ENCODE measurements around the gene MAPKAPK5. TPM values are rescaled to one million over a fixed set of nuclear protein-coding genes. Genes with fewer than 3 reads are reported as not detected.

Gene MAPKAPK5
- total RNA-seq, 1 donor from 2014 or later: 70.8 TPM

DNA sequence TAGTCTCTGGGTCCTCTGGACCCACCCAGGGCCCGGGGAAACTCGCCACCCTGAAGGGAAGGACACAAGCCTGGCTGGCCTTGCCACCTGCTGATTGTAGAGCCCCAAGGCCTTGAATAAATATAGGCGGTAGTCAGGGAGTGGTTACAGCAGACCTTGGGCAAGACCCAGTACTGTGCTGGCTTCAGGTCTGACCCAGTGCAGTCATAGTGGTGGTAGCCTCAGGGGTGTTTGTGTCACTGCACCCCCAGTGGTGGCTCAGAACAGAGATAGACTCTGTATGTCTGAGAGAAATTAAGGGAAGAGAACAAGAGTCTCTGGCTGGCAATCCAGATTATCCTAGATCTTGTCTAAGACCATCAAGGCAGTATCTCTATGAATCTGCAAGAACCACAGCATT is 63.5 kb downstream of the MAPKAPK5 start:
- no peaks in the 10 kb centered on the region for H3K36me3 ChIP-seq
- H3K4me1 ChIP-seq: no peaks in the 10 kb centered on the region
- H3K9me3 ChIP-seq (ENCODE audit: low read depth): no peaks in the 10 kb centered on the region
- Mint-ChIP-seq H3K27me3 (ENCODE audit: insufficient read depth, low read depth) (no peaks in the 10 kb centered on the region), H3K36me3 (peaks cover 15% of the 10 kb centered on the region), H3K4me1 (no peaks in the 10 kb centered on the region), H3K4me3 (no peak overlapping the region), H3K27ac (no peak overlapping the region), H3K9me3 (peaks cover 27% of the 10 kb centered on the region)
- no peak for TF ChIP-seq EZH2 (IDR thresholded peaks at IDR 0.05)
- no peak for TF ChIP-seq EZH2phosphoT487 (IDR thresholded peaks at IDR 0.05)
- H3K79me2 ChIP-seq (ENCODE audit: low read depth): no peaks in the 10 kb centered on the region
- H3K4me2 ChIP-seq: no peak overlapping the region
- no peak overlapping the region for H3K27ac ChIP-seq
- H3K27me3 ChIP-seq: no peaks in the 10 kb centered on the region
- DNase-seq (ENCODE audit: low spot score): no peak
- H3K9ac ChIP-seq: no peak overlapping the region
- H4K20me1 ChIP-seq (ENCODE audit: low read depth): no peaks in the 10 kb centered on the region
- no peak overlapping the region for H3K4me3 ChIP-seq
- H2AFZ ChIP-seq (replicated peaks): no peak overlapping the region
- H3F3A ChIP-seq (ENCODE audit: low read depth): no peaks in the 10 kb centered on the region

DNA sequence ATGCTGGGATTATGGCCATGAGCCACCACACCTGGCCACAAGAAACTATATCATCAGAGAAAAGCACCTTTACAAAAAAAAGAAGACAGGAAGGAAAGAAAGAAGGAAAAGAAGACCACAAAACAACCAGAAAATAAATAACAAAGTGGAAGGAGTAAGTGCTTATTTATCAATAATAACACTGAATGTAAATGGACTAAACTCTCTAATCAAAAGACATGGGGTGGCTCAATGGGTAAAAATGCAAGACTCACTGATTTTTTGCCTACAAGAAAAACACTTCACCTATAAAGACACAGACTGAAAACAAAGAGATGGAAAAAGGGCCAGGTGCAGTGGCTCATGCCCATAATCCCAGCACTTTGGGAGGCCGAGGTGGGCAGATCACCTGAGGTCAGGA is 65.7 kb downstream of the MAPKAPK5 start:
- H4K20me1 ChIP-seq (ENCODE audit: low read depth): no peaks in the 10 kb centered on the region
- TF ChIP-seq EZH2phosphoT487 (IDR thresholded peaks at IDR 0.05): no peak
- TF ChIP-seq, protein P1, sequence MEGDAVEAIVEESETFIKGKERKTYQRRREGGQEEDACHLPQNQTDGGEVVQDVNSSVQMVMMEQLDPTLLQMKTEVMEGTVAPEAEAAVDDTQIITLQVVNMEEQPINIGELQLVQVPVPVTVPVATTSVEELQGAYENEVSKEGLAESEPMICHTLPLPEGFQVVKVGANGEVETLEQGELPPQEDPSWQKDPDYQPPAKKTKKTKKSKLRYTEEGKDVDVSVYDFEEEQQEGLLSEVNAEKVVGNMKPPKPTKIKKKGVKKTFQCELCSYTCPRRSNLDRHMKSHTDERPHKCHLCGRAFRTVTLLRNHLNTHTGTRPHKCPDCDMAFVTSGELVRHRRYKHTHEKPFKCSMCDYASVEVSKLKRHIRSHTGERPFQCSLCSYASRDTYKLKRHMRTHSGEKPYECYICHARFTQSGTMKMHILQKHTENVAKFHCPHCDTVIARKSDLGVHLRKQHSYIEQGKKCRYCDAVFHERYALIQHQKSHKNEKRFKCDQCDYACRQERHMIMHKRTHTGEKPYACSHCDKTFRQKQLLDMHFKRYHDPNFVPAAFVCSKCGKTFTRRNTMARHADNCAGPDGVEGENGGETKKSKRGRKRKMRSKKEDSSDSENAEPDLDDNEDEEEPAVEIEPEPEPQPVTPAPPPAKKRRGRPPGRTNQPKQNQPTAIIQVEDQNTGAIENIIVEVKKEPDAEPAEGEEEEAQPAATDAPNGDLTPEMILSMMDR (IDR thresholded peaks at IDR 0.05): no peak
- TF ChIP-seq EZH2 (IDR thresholded peaks at IDR 0.05): no peak
- no peaks in the 10 kb centered on the region for H3K4me1 ChIP-seq
- DNase-seq (ENCODE audit: low spot score): no peak
- Mint-ChIP-seq H3K9me3 (peaks cover 27% of the 10 kb centered on the region), H3K27ac (no peak overlapping the region), H3K4me1 (no peaks in the 10 kb centered on the region), H3K4me3 (no peak overlapping the region), H3K27me3 (ENCODE audit: insufficient read depth, low read depth) (no peaks in the 10 kb centered on the region), H3K36me3 (peaks cover 12% of the 10 kb centered on the region)
- H3K27ac ChIP-seq: no peak overlapping the region
- no peaks in the 10 kb centered on the region for H3F3A ChIP-seq (ENCODE audit: low read depth)
- H3K27me3 ChIP-seq: no peaks in the 10 kb centered on the region
- no peaks in the 10 kb centered on the region for H3K36me3 ChIP-seq
- H3K4me2 ChIP-seq: no peak overlapping the region
- H2AFZ ChIP-seq (replicated peaks): no peak overlapping the region
- H3K4me3 ChIP-seq: no peak overlapping the region
- no peaks in the 10 kb centered on the region for H3K9me3 ChIP-seq (ENCODE audit: low read depth)
- no peaks in the 10 kb centered on the region for H3K79me2 ChIP-seq (ENCODE audit: low read depth)
- H3K9ac ChIP-seq: no peak overlapping the region

DNA sequence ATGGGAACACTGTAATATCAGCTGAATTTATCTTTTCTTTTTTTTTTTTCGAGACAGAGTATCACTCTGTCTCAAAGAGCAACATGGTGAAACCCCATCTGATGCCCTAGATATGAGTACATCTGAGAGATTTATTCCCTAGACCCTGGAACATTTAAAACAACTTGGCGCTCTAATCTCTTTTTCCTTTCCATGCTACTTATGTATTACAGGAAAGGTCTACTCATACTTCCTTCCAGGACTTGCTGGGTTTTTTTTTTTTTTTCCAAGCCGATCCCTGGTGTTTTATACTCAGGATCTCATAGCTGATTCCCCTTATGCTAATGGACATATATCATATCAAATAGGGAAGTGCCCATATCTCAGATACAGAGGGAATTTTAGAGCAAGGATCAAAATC is 83.1 kb downstream of the MAPKAPK5 start:
- no peaks in the 10 kb centered on the region for H3K9me3 Mint-ChIP-seq
- Histone ChIP-seq H3K4me2 (no peak overlapping the region), H3K9me3 (ENCODE audit: low read depth) (no peaks in the 10 kb centered on the region), H3F3A (ENCODE audit: low read depth) (no peaks in the 10 kb centered on the region), H3K9ac (no peak overlapping the region), H3K27me3 (no peaks in the 10 kb centered on the region), H4K20me1 (ENCODE audit: low read depth) (no peaks in the 10 kb centered on the region), H3K4me3 (no peak overlapping the region), H3K4me1 (no peaks in the 10 kb centered on the region), H3K79me2 (ENCODE audit: low read depth) (no peaks in the 10 kb centered on the region), H3K27ac (no peak overlapping the region), H2AFZ (replicated peaks) (no peak overlapping the region), H3K36me3 (no peaks in the 10 kb centered on the region)
- H3K36me3 Mint-ChIP-seq: no peaks in the 10 kb centered on the region
- no peaks in the 10 kb centered on the region for H3K4me1 Mint-ChIP-seq
- H3K27me3 Mint-ChIP-seq (ENCODE audit: insufficient read depth, low read depth): no peaks in the 10 kb centered on the region
- DNase-seq (ENCODE audit: low spot score): no peak
- H3K4me3 Mint-ChIP-seq: no peak overlapping the region
- TF ChIP-seq EZH2phosphoT487 (IDR thresholded peaks at IDR 0.05): no peak
- TF ChIP-seq EZH2 (IDR thresholded peaks at IDR 0.05): no peak
- TF ChIP-seq, protein P1 (IDR thresholded peaks at IDR 0.05): no peak
- H3K27ac Mint-ChIP-seq: no peak overlapping the region

DNA sequence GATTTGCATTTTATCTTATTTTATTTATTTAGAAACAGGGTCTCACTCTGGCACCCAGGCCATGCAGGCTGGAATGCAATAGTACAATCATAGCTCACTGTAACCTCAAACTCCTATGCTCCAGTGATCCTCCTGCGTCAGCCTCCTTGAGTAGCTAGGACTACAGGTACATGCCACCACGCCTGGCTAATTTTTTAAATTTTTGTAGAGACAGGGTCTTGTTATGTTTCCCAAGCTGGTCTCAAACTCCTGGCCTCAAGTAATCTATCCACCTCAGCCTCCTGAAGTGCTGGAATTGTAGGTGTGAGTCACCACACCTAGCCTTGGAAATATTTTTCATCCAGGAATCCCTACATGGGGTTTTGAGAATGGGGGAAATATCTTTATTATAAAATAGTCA is 84.6 kb downstream of the MAPKAPK5 start:
- no peak overlapping the region for H3K27ac Mint-ChIP-seq
- no peak for DNase-seq (ENCODE audit: low spot score)

More for the DNA sequence above, 84.6 kb downstream of the MAPKAPK5 start:
- H3F3A ChIP-seq (ENCODE audit: low read depth): no peaks in the 10 kb centered on the region
- no peaks in the 10 kb centered on the region for H4K20me1 ChIP-seq (ENCODE audit: low read depth)
- Mint-ChIP-seq H3K9me3 (no peaks in the 10 kb centered on the region), H3K27me3 (ENCODE audit: insufficient read depth, low read depth) (no peaks in the 10 kb centered on the region), H3K4me1 (no peaks in the 10 kb centered on the region), H3K36me3 (no peaks in the 10 kb centered on the region), H3K4me3 (no peak overlapping the region)
- no peak overlapping the region for H2AFZ ChIP-seq (replicated peaks)
- no peak overlapping the region for H3K4me2 ChIP-seq
- H3K36me3 ChIP-seq: no peaks in the 10 kb centered on the region
- H3K9me3 ChIP-seq (ENCODE audit: low read depth): no peaks in the 10 kb centered on the region
- H3K79me2 ChIP-seq (ENCODE audit: low read depth): no peaks in the 10 kb centered on the region
- TF ChIP-seq EZH2phosphoT487 (IDR thresholded peaks at IDR 0.05) (no peak), EZH2 (IDR thresholded peaks at IDR 0.05) (no peak)
- TF ChIP-seq, protein P1 (IDR thresholded peaks at IDR 0.05): no peak
- H3K4me1 ChIP-seq: no peaks in the 10 kb centered on the region
- no peak overlapping the region for H3K27ac ChIP-seq
- H3K9ac ChIP-seq: no peak overlapping the region
- H3K4me3 ChIP-seq: no peak overlapping the region
- no peaks in the 10 kb centered on the region for H3K27me3 ChIP-seq

Data from neural progenitor cell (in vitro differentiated cells).